ENCODE results near the gene INSR.
"Not testable (repeated sequence)": the region's sequence is repeated elsewhere in the genome, so short reads cannot be mapped to it uniquely, and the experiment has no call there.

INSR gene

DNA sequence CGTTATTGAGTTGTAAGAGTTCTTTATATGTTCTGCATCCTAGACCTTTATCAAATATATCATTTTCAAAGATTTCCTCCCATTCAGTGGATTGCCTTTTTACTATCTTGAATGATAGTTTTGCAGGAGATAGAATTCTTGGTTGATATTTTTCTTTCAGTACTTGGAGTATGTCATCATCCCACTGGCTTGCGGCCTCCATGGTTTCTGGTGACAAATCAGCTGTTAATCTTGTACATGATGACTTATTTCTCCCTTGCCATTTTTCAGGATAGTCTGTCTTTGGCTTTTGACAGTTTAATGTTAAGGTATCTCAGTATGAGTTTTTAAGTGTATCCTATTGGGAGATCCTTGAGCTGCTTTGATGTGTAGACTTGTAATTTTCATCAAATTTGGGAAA is 216.2 kb downstream of the INSR start:
- no peak for DNase-seq

DNA sequence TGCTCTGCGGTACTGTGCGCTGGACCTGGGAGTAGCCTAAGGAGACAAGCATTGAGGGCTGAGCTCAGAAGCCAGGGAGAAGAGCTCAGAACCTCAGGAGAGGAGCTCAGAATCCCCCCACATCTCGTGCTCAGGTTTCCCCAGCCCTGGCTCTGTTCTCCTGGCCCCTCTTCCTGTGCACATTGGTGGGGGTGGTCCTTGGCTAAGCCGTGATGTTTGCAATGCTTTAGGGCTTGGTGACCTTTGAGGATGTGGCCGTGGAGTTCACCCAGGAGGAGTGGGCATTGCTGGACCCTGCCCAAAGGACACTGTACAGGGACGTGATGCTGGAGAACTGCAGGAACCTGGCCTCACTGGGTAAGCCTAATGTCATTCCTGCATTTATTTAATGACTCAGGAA is 218.1 kb downstream of the INSR start:
- no peak for DNase-seq

DNA sequence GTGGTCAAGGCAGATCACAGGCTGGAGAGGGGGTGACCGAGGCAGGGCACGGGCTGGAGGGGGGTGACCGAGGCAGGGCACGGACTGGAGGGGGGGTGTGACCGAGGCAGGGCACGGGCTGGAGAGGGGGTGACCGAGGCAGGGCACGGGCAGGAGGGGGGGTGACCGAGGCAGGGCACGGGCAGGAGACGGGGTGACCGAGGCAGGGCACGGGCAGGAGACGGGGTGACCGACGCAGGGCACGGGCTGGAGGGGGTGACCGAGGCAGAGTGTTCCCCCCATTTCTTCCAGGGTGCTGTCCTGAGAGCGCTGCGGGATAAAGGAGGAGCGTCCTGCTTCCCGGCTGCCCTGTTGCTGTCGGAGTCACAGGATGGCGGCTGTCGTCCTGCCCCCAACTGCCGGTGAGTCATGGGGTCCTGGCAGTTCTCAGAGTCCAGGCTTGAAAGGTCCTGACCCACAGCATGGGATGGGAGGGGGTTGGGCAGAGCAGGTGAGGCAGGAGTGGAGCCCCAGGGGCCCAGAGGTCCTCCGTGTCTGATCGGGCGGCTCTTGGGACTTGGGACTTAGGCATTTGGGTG is 219.4 kb downstream of the INSR start:
- DNase-seq = no peak

DNA sequence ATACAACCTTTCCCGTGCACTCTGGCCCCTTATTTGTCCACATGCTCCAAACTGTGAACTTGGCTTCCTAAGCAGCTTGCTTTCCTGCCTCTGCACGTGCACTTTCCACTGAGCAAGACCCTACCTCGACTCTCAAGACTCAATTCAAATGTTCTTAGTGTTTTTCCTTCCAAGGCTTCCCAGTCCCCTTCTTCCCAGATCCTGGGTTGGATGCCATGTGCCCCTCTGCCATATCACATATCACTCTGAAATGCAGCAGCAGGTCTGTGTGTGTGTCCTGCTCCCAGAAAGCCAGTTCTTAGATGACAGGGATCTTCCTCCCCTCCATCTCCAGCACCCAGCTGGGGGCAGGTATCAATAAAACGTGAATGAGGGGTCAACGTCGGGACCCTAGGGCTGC is 221.7 kb downstream of the INSR start:
- DNase-seq = no peak

DNA sequence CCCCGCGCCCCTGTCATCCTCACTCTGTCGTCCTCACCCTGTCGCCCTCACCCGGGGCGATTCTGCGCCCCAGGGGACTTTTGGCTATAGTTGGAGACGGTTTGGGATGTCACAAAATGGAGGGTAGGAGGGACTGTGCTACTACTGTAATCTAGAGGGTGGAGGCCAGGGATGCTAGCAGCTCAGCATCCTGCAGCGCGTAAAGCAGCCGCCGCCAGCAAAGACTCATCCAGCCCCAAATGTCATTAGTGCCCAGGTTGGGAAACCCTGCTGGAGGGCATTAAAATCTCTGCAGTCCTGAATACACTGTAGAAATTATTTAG is 224.3 kb downstream of the INSR start:
- no peak for DNase-seq

DNA sequence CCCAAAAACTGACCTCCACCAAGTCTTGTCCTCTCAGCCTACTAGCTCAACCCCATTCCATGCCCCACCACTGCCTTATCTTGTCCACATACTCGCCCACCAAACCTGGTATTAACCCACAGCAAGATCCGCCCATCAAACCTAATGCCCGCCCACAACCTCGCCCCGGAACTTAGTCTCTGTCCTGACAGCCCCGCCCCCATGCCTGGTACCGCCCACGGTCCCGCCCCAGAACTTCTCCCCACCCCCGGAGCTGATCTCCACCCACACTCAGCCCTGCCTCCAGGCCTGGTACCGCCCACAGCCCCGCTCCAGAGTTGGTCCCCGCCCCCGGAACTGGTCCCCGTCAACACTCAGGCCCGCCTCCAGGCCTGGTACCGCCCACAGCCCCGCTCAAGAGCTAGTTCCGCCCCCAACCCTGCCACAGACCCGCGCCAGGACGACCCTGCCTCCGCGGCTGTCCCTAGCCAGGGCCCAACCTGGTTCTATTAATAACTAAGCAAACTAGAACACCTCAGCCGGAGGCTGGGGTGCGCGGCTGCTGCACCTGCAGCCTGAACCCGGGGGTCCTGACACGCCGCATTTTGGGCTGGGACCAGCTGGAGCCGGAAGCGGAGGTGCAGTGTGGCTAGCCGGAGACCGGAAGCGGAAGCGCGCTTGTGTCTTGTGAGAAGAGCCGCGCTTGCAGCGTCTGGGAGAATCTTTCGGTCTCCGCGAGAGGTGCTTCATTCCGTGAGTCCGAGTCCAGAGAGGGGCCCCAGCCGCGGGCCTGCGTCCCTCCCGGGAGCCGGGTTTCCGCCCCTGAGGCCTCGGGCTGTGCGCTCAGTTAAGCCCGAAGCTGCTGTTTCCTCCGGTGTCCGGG is 224.9 kb downstream of the INSR start, which contains the start of gene ZNF557:
TSS of gene ZNF557 (plus strand) at position 662 of the 862 bp plus-strand sequence. CDS start 5,372 bp downstream, outside the sequence.
- peak; percentile 99 for DNase-seq

DNA sequence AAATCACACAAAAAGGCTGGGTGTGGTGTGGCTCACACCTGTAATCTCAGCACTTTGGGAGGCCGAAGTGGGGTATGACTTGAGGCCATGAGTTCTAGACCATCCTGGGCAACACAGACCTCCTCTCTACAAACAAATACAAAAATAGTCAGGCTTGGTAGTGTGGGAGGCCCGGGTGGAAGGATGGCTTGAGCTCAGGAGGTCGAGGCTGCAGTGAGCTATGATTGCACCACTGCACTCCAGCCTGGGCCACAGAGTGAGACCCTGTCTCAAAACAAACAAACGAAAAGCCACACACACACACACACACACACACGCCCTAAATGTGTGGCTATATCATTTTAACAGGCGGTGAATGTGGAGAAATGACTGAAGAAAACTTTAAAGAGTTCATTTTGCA is 225.6 kb downstream of the INSR start:
- no peak for DNase-seq

DNA sequence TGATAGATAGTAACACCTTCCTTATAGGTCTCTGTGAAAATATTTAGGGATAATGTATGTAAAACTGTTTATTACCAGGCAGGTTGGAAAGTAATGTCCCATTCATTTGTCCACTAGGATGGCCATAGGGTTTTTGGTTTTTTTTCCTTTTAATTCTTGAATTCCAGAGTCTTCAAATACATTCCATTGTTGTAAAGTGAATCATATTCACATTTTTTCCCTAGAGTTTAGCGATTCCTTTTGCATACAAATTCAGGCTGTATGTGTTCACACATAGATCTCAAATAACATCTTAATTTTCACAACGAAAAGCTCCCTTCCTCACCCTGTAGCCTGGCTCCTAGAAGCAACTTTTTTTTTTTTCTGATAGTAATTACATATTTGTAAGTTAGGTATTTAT is 226.5 kb downstream of the INSR start:
- DNase-seq = no peak

DNA sequence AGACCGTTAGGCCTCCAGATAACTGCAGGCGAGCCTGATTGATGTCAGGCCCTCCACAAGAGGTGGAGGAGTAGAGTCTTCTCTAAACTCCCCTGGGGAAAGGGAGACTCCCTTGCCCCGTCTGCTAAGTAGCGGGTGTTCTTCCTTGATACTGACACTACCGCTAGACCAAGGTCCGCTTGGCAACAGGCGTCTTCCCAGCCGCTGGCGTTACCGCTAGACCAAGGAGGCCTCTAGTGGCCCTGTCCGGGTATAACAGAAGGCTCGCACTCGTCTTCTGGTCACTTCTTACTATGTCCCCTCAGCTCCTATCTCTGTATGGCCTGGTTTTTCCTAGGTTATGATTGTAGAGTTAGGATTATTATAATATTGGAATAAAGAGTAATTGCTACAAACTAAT is 227.1 kb downstream of the INSR start:
- DNase-seq = not testable (repeated sequence)

DNA sequence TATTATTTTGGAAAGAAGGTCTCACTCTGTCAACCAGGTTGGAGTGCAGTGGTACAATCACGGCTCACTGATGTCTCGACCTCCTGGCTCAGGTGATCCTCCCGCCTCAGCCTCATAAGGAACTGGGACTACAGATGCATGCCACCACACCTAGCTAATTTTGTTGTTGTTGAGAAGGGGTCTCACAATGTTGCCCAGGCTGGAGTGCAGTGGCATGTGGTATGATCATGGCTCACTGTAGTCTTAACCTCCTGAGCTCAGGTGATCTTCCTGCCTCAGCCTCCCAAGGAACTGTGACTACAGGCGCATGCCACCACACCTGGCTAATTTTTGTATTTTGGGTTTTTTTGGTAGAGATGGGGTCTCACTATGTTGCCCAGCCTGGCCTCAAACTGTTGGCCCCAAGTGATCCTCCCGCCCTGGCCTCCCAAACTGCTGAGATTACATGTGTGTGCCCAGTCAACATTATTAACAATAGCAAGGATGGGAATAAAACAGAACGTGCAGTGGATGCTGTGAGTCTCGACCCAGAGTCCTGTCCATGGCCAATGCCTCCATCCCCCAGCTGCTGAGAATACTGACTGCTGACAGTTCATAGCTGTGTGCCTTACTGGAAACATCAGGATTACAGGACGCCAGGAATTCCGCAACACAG is 230.3 kb downstream of the INSR start:
- DNase-seq = no peak

DNA sequence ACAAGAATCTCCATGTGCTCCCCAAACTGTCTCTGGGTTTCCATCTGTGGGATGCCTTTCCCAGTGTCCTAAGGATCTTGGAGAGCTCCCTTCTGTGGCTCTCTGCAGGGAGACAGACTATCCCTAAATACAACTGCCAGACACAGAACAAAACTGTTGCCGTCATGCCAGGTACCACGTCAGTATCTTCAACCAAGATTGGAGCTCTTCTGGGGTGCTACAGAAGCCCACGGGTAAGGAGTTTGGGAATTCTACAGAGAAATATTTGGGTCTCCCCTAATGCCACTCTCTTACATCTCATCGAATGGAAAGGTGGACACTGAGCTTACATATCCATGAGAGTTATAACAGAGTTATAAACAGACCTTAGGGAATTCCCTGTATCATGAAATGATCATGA is 230.9 kb downstream of the INSR start:
- no peak for DNase-seq

All from eye (tissue), 1 donor.